ENCODE measurements around the gene KIAA1328. TPM values are rescaled to one million over a fixed set of nuclear protein-coding genes. Genes with fewer than 3 reads are reported as not detected.

Gene KIAA1328
- total RNA-seq, 1 experiment from 2014 or later: 4.9 TPM

- DNase-seq: no peak
- no peak overlapping the region for H3K4me3 ChIP-seq (ENCODE audit: low read depth, low read length)
- Mint-ChIP-seq H3K4me3 (ENCODE audit: unreplicated experiment) (no peak overlapping the region), H3K9me3 (ENCODE audit: unreplicated experiment) (no peaks in the 10 kb centered on the region), H3K27me3 (ENCODE audit: insufficient read depth, unreplicated experiment) (no peaks in the 10 kb centered on the region), H3K4me1 (ENCODE audit: low read depth, unreplicated experiment) (no peaks in the 10 kb centered on the region), H3K27ac (ENCODE audit: unreplicated experiment) (no peak overlapping the region), H3K36me3 (ENCODE audit: insufficient read depth, unreplicated experiment) (no peaks in the 10 kb centered on the region)
- H3K9me3 ChIP-seq: no peaks in the 10 kb centered on the region
- BruUV-seq (replicated peaks): no TSS peak
- no peaks in the 10 kb centered on the region for H3K4me1 ChIP-seq
- no peaks in the 10 kb centered on the region for H3K27me3 ChIP-seq (replicated peaks; ENCODE audit: control insufficient read depth, insufficient read depth, low read length)
- H3K36me3 ChIP-seq (ENCODE audit: control insufficient read depth, insufficient read depth, low read length): no peaks in the 10 kb centered on the region
- intact Hi-C loops (cut with micrococcal nuclease; ENCODE audit: unreplicated experiment): no loop called here
- TF ChIP-seq CTCF (IDR thresholded peaks at IDR 0.05; ENCODE audit: insufficient read depth in 1 of 2, low read depth in 1 of 2, low read length in 1 of 2, severe bottlenecking in 1 of 2, unreplicated experiment in 1 of 2): no peak
- CTCF ChIA-PET: no interaction called here
- POLR2A ChIA-PET: no interaction called here
Measured at GRCh38 chr18:36974686-36975085, 145.8 kb downstream of the KIAA1328 start.

- BruUV-seq (replicated peaks): no TSS peak
- ChIA-PET CTCF (no interaction called here), POLR2A (no interaction called here)
- no peak for DNase-seq
- H3K27me3 Mint-ChIP-seq (ENCODE audit: insufficient read depth, unreplicated experiment): no peaks in the 10 kb centered on the region
- no peaks in the 10 kb centered on the region for H3K36me3 Mint-ChIP-seq (ENCODE audit: insufficient read depth, unreplicated experiment)
- intact Hi-C loops (cut with micrococcal nuclease; ENCODE audit: unreplicated experiment): no loop called here
- Histone ChIP-seq H3K36me3 (ENCODE audit: control insufficient read depth, insufficient read depth, low read length) (no peaks in the 10 kb centered on the region), H3K27me3 (replicated peaks; ENCODE audit: control insufficient read depth, insufficient read depth, low read length) (no peaks in the 10 kb centered on the region), H3K4me3 (ENCODE audit: low read depth, low read length) (no peak overlapping the region), H3K4me1 (no peaks in the 10 kb centered on the region), H3K9me3 (no peaks in the 10 kb centered on the region)
- no peak for TF ChIP-seq CTCF (IDR thresholded peaks at IDR 0.05; ENCODE audit: insufficient read depth in 1 of 2, low read depth in 1 of 2, low read length in 1 of 2, severe bottlenecking in 1 of 2, unreplicated experiment in 1 of 2)
- no peaks in the 10 kb centered on the region for H3K4me1 Mint-ChIP-seq (ENCODE audit: low read depth, unreplicated experiment)
- H3K9me3 Mint-ChIP-seq (ENCODE audit: unreplicated experiment): no peaks in the 10 kb centered on the region
- H3K4me3 Mint-ChIP-seq (ENCODE audit: unreplicated experiment): no peak overlapping the region
- no peak overlapping the region for H3K27ac Mint-ChIP-seq (ENCODE audit: unreplicated experiment)
Measured at GRCh38 chr18:36977121-36977520, 148.2 kb downstream of the KIAA1328 start.

- no peaks in the 10 kb centered on the region for H3K4me1 Mint-ChIP-seq (ENCODE audit: low read depth, unreplicated experiment)
- no peaks in the 10 kb centered on the region for H3K27me3 Mint-ChIP-seq (ENCODE audit: insufficient read depth, unreplicated experiment)
- no peak for DNase-seq
- Histone ChIP-seq H3K27me3 (replicated peaks; ENCODE audit: control insufficient read depth, insufficient read depth, low read length) (no peaks in the 10 kb centered on the region), H3K4me3 (ENCODE audit: low read depth, low read length) (no peak overlapping the region), H3K4me1 (no peaks in the 10 kb centered on the region), H3K36me3 (ENCODE audit: control insufficient read depth, insufficient read depth, low read length) (no peaks in the 10 kb centered on the region), H3K9me3 (no peaks in the 10 kb centered on the region)
- H3K4me3 Mint-ChIP-seq (ENCODE audit: unreplicated experiment): no peak overlapping the region
- intact Hi-C loops (cut with micrococcal nuclease; ENCODE audit: unreplicated experiment): no loop called here
- POLR2A ChIA-PET: no interaction called here
- BruUV-seq (replicated peaks): no TSS peak
- H3K9me3 Mint-ChIP-seq (ENCODE audit: unreplicated experiment): no peaks in the 10 kb centered on the region
- H3K36me3 Mint-ChIP-seq (ENCODE audit: insufficient read depth, unreplicated experiment): no peaks in the 10 kb centered on the region
- CTCF ChIA-PET: no interaction called here
- H3K27ac Mint-ChIP-seq (ENCODE audit: unreplicated experiment): no peak overlapping the region
- TF ChIP-seq CTCF (IDR thresholded peaks at IDR 0.05; ENCODE audit: insufficient read depth in 1 of 2, low read depth in 1 of 2, low read length in 1 of 2, severe bottlenecking in 1 of 2, unreplicated experiment in 1 of 2): no peak
Measured at GRCh38 chr18:36993068-36993467, 164.1 kb downstream of the KIAA1328 start.

Measured in Caco-2 (cell line).